ENCODE measurements around the gene GZF1. TPM values are rescaled to one million over a fixed set of nuclear protein-coding genes. Genes with fewer than 3 reads are reported as not detected.

GZF1 gene
- polyA plus RNA-seq, 1 of the 3 experiments (the other 2 are of a cell fraction): 20.6 TPM

DNA sequence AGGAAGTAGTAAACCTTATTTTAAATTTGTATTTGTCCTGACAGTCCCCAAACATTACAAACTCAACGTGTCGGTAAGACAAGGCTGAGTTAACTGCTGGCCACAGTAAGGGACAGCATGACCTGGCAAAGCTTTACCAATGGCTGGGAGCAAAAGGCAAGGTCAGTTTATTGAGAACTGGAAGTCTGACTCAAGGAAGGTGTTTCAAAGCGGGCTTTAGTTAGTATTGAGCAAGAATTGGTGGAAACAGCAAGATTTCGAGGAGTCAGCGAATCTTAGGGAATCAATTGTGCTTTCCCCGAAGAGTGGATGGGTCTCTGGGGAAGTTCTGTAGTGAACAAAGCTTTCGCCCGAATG lies 885 bp upstream of the GZF1 start:
- Histone ChIP-seq H3K4me2 (peak overlapping the region; percentile 90), H2AFZ (ENCODE audit: low read depth) (peak overlapping the region; percentile 60), H3K9me3 (no peaks in the 10 kb centered on the region), H3K27ac (ENCODE audit: low read depth in 2 of 2, low read length in 1 of 2) (peak overlapping the region; percentile 95 to 96), H3K4me3 (ENCODE audit: low read depth in 2 of 2, low read length in 1 of 2) (peak overlapping the region; percentile 73 to 80), H3K9ac (peak overlapping the region; percentile 91), H3K9me2 (no peaks in the 10 kb centered on the region), H3F3A (replicated peaks; ENCODE audit: insufficient read depth) (peaks cover 10% of the 10 kb centered on the region), H3K36me3 (replicated peaks in 1 of 2; ENCODE audit: control insufficient read depth in 1 of 2, insufficient read depth in 2 of 2, low read length in 1 of 2) (peaks cover 12 to 24% of the 10 kb centered on the region in 2 experiments), H3K4me1 (ENCODE audit: control insufficient read depth in 1 of 2, insufficient read depth in 2 of 2, low read depth in 1 of 2, low read length in 1 of 2) (peaks cover 6 to 25% of the 10 kb centered on the region in 2 experiments; a peak in 3 of 4 replicates), H4K20me1 (ENCODE audit: insufficient read depth) (peaks cover 32% of the 10 kb centered on the region), H3K27me3 (ENCODE audit: insufficient read depth) (no peaks in the 10 kb centered on the region), H3K79me2 (ENCODE audit: insufficient read depth) (peaks cover 37% of the 10 kb centered on the region)
- DNase-seq: no peak
- ChIA-PET POLR2A (interaction anchor here (3.2 kb wide), 1 partner anchor 11 kb away, joined by 11 read pairs; the partner anchor contains the start of gene NXT1), CTCF (interaction anchor here (0.9 to 1.3 kb wide), 4 partner anchors 11 to 81 kb away, joined by 3 to 4 read pairs (median 3); no protein-coding TSS in a partner anchor)
- WGBS (ENCODE audit: low lambda C conversion rate): 4% methylated on average over 8 of the region's 8 CpGs
- TF ChIP-seq RXRA (IDR thresholded peaks at IDR 0.05; ENCODE audit: borderline replicate concordance, low read depth) (no peak), MEF2A (IDR thresholded peaks at IDR 0.05; ENCODE audit: borderline replicate concordance, low read depth) (no peak), RFX5 (IDR thresholded peaks at IDR 0.05; ENCODE audit: low read length) (no peak), NFIC (IDR thresholded peaks at IDR 0.05; ENCODE audit: borderline replicate concordance) (no peak), GATA2 (CRISPR knock-in tag; IDR thresholded peaks at IDR 0.05) (no peak), USF2 (IDR thresholded peaks at IDR 0.05; ENCODE audit: borderline replicate concordance, low read depth, low read length) (no peak), FOXJ3 (CRISPR knock-in tag; IDR thresholded peaks at IDR 0.05) (no peak), IRF3 (IDR thresholded peaks at IDR 0.05; ENCODE audit: low read depth, low read length) (no peak), TEAD4 (IDR thresholded peaks at IDR 0.05; ENCODE audit: borderline replicate concordance, insufficient read depth) (no peak), EZH2phosphoT487 (IDR thresholded peaks at IDR 0.05; ENCODE audit: borderline replicate concordance, low read depth) (no peak), ELF1 (IDR thresholded peaks at IDR 0.05) (no peak), TCF12 (IDR thresholded peaks at IDR 0.05) (no peak), FOSL2 (IDR thresholded peaks at IDR 0.05; ENCODE audit: borderline replicate concordance, low read depth) (no peak), JUND (IDR thresholded peaks at IDR 0.05) (no peak), POLR2AphosphoS5 (IDR thresholded peaks at IDR 0.05; ENCODE audit: low read depth, low read length) (no peak), RAD21 (IDR thresholded peaks at IDR 0.05; ENCODE audit: low read length) (no peak), YY1 (IDR thresholded peaks at IDR 0.05; ENCODE audit: low read depth) (no peak)
- TF ChIP-seq, protein P1, sequence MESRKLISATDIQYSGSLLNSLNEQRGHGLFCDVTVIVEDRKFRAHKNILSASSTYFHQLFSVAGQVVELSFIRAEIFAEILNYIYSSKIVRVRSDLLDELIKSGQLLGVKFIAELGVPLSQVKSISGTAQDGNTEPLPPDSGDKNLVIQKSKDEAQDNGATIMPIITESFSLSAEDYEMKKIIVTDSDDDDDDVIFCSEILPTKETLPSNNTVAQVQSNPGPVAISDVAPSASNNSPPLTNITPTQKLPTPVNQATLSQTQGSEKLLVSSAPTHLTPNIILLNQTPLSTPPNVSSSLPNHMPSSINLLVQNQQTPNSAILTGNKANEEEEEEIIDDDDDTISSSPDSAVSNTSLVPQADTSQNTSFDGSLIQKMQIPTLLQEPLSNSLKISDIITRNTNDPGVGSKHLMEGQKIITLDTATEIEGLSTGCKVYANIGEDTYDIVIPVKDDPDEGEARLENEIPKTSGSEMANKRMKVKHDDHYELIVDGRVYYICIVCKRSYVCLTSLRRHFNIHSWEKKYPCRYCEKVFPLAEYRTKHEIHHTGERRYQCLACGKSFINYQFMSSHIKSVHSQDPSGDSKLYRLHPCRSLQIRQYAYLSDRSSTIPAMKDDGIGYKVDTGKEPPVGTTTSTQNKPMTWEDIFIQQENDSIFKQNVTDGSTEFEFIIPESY (IDR thresholded peaks at IDR 0.05; ENCODE audit: borderline replicate concordance, low read depth): no peak

All from SK-N-SH (cell line).